ENCODE results near the gene RPH3AL.
"Not testable (repeated sequence)": the region's sequence is repeated elsewhere in the genome, so short reads cannot be mapped to it uniquely, and the experiment has no call there.

Gene RPH3AL

GRCh38 chr17:235831-236640, 116.6 kb downstream of the RPH3AL start:
- DNase-seq = no peak

- DNase-seq = peak; percentile 7
Observed at GRCh38 chr17:234994-235830, 117.4 kb downstream of the RPH3AL start.

GRCh38 chr17:234163-234993, 118.2 kb downstream of the RPH3AL start:
- not testable (repeated sequence) for DNase-seq

GRCh38 chr17:233473-233941, 119.1 kb downstream of the RPH3AL start:
- DNase-seq = no peak

GRCh38 chr17:231966-232807, 120.4 kb downstream of the RPH3AL start:
- DNase-seq = no peak

GRCh38 chr17:231191-231965, 121.2 kb downstream of the RPH3AL start:
- no peak for DNase-seq

GRCh38 chr17:230395-230770, 122.2 kb downstream of the RPH3AL start:
- no peak for DNase-seq

GRCh38 chr17:229709-230394, 122.8 kb downstream of the RPH3AL start:
- no peak for DNase-seq

GRCh38 chr17:228951-229708, 123.5 kb downstream of the RPH3AL start:
- DNase-seq = no peak

GRCh38 chr17:227946-228615, 124.5 kb downstream of the RPH3AL start:
- no peak for DNase-seq

GRCh38 chr17:227078-227945, 125.3 kb downstream of the RPH3AL start:
- no peak for DNase-seq

GRCh38 chr17:226108-227077, 126.2 kb downstream of the RPH3AL start:
- no peak for DNase-seq

- no peak for DNase-seq
Observed at GRCh38 chr17:225551-225950, 127.1 kb downstream of the RPH3AL start.

GRCh38 chr17:224576-224975, 128.0 kb downstream of the RPH3AL start:
- not testable (repeated sequence) for DNase-seq

- DNase-seq = no peak
Observed at GRCh38 chr17:223723-224471, 128.7 kb downstream of the RPH3AL start.

- DNase-seq = no peak
Observed at GRCh38 chr17:222172-222571, 130.4 kb downstream of the RPH3AL start.

All from fibroblast of skin of abdomen (primary cell).